Activated T-cell treated with anti-CD3 and anti-CD28 coated beads, Interleukin-2, amount 50 U/mL, for 4 hours (primary cell): ENCODE results near the gene JARID2. TPM values are rescaled to one million over a fixed set of nuclear protein-coding genes. Genes with fewer than 3 reads are reported as not detected.

Experiments
- ATAC-seq, 2 donors: fragments of 200-7000 bp; cut with Tn5 transposase; one replicate each; pipeline ENCODE4 v1.10.0; 2021
- DNase-seq: peaks from one replicate; pipeline ENCODE4 v3.0.0-alpha.2; 2020
- H3K27me3 Mint-ChIP-seq: one replicate; pipeline ENCODE4 v1.8.0; 2021; ENCODE audit warnings: low read depth, mixed read lengths
- H3K36me3 Mint-ChIP-seq: one replicate; pipeline ENCODE4 v1.8.0; 2022; ENCODE audit warnings: mixed read lengths; ENCODE audit not compliant: insufficient read depth
- H3K4me1 Mint-ChIP-seq: one replicate; pipeline ENCODE4 v1.8.0; 2021; ENCODE audit warnings: low read depth, mixed read lengths
- H3K4me3 Mint-ChIP-seq: one replicate; pipeline ENCODE4 v1.8.0; 2021; ENCODE audit warnings: mild to moderate bottlenecking, moderate library complexity, mixed read lengths
- H3K9me3 Mint-ChIP-seq: one replicate; pipeline ENCODE4 v1.8.0; 2021; ENCODE audit warnings: mixed read lengths
- total RNA-seq, 3 donors: library from RNA; stranded (reverse); gene quantifications; one replicate each; pipeline ENCODE4 v1.2.1, GENCODE V29; 2021

JARID2 gene
- total RNA-seq, 3 donors from 2014 or later: 32.6 to 43.6 (median 37.2) TPM

DNA sequence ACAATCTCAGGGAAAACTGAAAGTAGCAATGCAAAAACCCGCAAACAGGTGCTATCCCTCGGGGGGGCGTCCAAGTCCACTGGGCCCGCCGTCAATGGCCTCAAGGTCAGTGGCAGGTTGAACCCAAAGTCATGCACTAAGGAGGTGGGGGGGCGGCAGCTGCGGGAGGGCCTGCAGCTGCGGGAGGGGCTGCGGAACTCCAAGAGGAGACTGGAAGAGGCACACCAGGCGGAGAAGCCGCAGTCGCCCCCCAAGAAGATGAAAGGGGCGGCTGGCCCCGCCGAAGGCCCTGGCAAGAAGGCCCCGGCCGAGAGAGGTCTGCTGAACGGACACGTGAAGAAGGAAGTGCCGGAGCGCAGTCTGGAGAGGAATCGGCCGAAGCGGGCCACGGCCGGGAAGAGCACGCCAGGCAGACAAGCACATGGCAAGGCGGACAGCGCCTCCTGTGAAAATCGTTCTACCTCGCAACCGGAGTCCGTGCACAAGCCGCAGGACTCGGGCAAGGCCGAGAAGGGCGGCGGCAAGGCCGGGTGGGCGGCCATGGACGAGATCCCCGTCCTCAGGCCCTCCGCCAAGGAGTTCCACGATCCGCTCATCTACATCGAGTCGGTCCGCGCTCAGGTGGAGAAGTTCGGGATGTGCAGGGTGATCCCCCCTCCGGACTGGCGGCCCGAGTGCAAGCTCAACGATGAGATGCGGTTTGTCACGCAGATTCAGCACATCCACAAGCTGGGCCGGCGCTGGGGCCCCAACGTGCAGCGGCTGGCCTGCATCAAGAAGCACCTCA lies 250.7 kb downstream of the JARID2 start:
- DNase-seq: no peak
- Mint-ChIP-seq H3K36me3 (peaks cover 43% of the 10 kb centered on the region), H3K9me3 (no peaks in the 10 kb centered on the region), H3K27me3 (no peaks in the 10 kb centered on the region), H3K4me3 (no peak overlapping the region), H3K4me1 (peaks cover 9% of the 10 kb centered on the region)
- no peak for ATAC-seq

DNA sequence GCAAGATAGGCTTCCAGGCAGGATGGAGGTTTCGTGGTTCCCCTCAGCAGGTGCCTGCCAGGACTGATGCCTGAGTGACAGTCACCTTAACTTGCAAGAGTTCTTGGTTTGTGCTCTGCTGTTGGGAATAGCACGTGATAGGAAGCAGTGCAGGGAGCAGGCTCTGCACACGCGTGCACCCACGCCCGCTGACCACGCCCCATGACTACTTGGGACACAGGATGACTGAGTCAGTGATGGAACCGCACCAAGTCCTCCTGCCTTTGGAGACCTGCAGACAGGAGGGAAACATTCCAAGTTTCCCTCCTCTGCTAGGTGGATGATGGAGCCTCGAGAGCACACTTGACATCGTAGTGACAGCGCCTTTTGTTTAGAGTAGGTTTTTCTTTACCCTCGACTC lies 252.8 kb downstream of the JARID2 start:
- Mint-ChIP-seq H3K9me3 (no peaks in the 10 kb centered on the region), H3K4me1 (peaks cover 2% of the 10 kb centered on the region), H3K4me3 (no peak overlapping the region), H3K36me3 (peaks cover 45% of the 10 kb centered on the region), H3K27me3 (no peaks in the 10 kb centered on the region)
- ATAC-seq (no peak), DNase-seq (no peak)

DNA sequence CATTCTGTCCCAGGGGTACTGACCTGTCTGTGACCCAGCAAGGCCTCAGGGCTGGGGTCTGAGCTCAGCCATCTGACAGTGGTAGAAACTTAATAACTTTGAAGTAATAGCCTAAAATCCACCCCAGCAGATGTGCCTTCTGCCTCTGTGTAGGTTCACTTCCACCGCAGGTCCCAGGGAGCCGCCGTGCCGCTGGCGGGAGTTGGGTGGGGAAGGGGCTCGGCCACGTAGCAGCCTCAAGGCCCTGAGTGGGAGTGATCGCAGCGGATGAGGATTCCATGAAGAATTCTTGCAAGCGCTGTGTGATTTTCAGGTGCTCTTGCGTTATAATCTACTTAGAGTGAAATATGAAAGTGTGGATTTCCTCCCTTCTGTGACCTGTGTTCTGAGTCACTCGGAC lies 253.3 kb downstream of the JARID2 start:
- Mint-ChIP-seq H3K27me3 (no peaks in the 10 kb centered on the region), H3K36me3 (peaks cover 47% of the 10 kb centered on the region), H3K4me1 (peaks cover 2% of the 10 kb centered on the region), H3K9me3 (no peaks in the 10 kb centered on the region), H3K4me3 (no peak overlapping the region)
- ATAC-seq (no peak), DNase-seq (no peak)

DNA sequence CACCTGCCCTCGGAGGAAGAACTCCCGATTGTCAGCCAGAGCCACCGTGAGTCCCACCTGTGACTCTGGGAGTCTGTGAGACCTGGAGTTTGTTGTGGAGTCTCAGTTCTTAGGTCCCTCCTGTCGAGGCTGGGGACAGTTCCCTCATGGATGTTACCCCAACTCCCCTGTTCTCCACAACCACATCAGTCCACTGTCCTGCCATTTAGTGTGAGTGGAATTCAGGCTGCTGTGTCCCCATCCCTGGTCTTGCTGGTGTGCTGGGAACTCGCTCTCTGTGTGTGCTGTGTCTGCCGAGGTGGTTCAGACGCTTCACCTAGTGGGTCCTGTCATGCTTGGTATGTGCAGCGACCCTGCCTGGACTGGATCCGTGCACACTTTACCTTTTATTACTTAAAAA lies 253.7 kb downstream of the JARID2 start:
- Mint-ChIP-seq H3K4me1 (peaks cover 2% of the 10 kb centered on the region), H3K27me3 (no peaks in the 10 kb centered on the region), H3K4me3 (no peak overlapping the region), H3K36me3 (peaks cover 49% of the 10 kb centered on the region), H3K9me3 (no peaks in the 10 kb centered on the region)
- ATAC-seq (no peak), DNase-seq (no peak)

- Mint-ChIP-seq H3K4me1 (peaks cover 2% of the 10 kb centered on the region), H3K4me3 (no peak overlapping the region), H3K27me3 (no peaks in the 10 kb centered on the region), H3K36me3 (peaks cover 51% of the 10 kb centered on the region), H3K9me3 (no peaks in the 10 kb centered on the region)
- no peak for ATAC-seq
- peak; percentile 3 for DNase-seq
Measured at GRCh38 chr6:15500078-15500740, 254.3 kb downstream of the JARID2 start.

DNA sequence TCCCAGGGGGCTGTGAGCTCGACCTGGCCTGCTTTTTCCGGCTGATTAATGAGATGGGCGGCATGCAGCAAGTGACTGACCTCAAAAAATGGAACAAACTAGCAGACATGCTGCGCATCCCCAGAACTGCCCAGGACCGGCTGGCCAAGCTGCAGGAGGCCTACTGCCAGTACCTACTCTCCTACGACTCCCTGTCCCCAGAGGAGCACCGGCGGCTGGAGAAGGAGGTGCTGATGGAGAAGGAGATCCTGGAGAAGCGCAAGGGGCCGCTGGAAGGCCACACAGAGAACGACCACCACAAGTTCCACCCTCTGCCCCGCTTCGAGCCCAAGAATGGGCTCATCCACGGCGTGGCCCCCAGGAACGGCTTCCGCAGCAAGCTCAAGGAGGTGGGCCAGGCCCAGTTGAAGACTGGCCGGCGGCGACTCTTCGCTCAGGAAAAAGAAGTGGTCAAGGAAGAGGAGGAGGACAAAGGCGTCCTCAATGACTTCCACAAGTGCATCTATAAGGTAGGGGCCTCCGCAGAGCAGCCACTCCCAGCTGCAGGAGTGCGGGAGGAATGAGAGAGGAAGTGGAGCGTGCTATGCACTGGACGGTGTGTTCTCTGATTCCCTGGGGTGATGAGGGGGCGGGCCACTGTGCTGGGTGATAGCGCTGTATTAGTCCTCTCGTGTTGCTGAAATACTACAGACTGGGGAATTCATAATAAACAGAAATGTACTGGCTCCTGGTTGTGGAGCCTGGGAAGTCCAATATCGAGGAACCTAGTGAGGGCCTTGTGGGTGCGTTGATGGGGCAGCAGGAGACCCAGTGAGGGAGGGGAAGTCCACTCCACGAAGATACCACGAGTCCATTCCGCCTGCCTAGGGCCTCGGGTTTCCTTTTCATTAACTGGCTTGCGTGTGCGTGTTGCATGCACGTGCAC lies 255.3 kb downstream of the JARID2 start:
- no peaks in the 10 kb centered on the region for H3K9me3 Mint-ChIP-seq
- no peak overlapping the region for H3K4me3 Mint-ChIP-seq
- DNase-seq (peak; percentile 4), ATAC-seq (no peak)
- H3K36me3 Mint-ChIP-seq: peaks cover 48% of the 10 kb centered on the region
- H3K4me1 Mint-ChIP-seq: peaks cover 2% of the 10 kb centered on the region
- no peaks in the 10 kb centered on the region for H3K27me3 Mint-ChIP-seq

GRCh38 chr6:15501826-15502445 lies 256.1 kb downstream of the JARID2 start:
- Mint-ChIP-seq H3K9me3 (no peaks in the 10 kb centered on the region), H3K4me1 (peaks cover 2% of the 10 kb centered on the region), H3K27me3 (no peaks in the 10 kb centered on the region), H3K4me3 (no peak overlapping the region), H3K36me3 (peaks cover 54% of the 10 kb centered on the region)
- ATAC-seq: no peak
- DNase-seq: no peak

- H3K4me3 Mint-ChIP-seq: no peak overlapping the region
- peaks cover 2% of the 10 kb centered on the region for H3K4me1 Mint-ChIP-seq
- ATAC-seq (no peak), DNase-seq (no peak)
- H3K9me3 Mint-ChIP-seq: no peaks in the 10 kb centered on the region
- H3K27me3 Mint-ChIP-seq: no peaks in the 10 kb centered on the region
- H3K36me3 Mint-ChIP-seq: peaks cover 56% of the 10 kb centered on the region
Measured at GRCh38 chr6:15502446-15503345, 256.8 kb downstream of the JARID2 start.

GRCh38 chr6:15503346-15503680 lies 257.4 kb downstream of the JARID2 start:
- ATAC-seq: no peak
- Mint-ChIP-seq H3K27me3 (no peaks in the 10 kb centered on the region), H3K36me3 (peaks cover 52% of the 10 kb centered on the region), H3K4me1 (peaks cover 2% of the 10 kb centered on the region), H3K4me3 (no peak overlapping the region), H3K9me3 (no peaks in the 10 kb centered on the region)
- DNase-seq: no peak

DNA sequence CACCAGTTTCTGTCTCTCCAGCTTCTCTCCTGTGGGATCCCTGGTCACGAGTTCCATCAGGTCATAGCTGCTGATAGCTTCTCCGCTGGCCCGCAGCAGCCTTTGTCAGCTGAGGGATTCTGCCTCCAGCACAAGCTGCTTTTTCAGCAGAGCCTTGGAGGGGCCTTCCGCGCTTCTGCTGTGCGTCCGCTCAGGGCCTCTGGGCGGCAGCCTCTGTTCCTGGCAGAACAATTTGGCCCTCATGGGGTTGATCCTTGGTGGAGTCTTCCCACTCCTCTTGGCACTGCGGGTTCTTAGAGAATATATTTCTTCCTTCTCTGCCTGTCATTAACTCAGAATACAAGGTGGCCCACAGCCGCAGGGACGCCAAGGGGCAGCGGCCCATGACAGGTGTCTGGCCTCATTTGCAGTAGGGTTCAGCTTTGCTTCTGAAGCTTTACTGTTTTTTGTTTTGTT lies 258.2 kb downstream of the JARID2 start:
- no peak for ATAC-seq
- Mint-ChIP-seq H3K36me3 (peaks cover 55% of the 10 kb centered on the region), H3K4me1 (peaks cover 2% of the 10 kb centered on the region), H3K27me3 (no peaks in the 10 kb centered on the region), H3K4me3 (no peak overlapping the region), H3K9me3 (no peaks in the 10 kb centered on the region)
- peak; percentile 4 for DNase-seq

- peaks cover 2% of the 10 kb centered on the region for H3K4me1 Mint-ChIP-seq
- no peak for ATAC-seq
Measured at GRCh38 chr6:15504581-15505350, 258.9 kb downstream of the JARID2 start.

GRCh38 chr6:15505463-15505918 lies 259.6 kb downstream of the JARID2 start:
- no peaks in the 10 kb centered on the region for H3K27me3 Mint-ChIP-seq
- DNase-seq (no peak), ATAC-seq (no peak)
- peaks cover 53% of the 10 kb centered on the region for H3K36me3 Mint-ChIP-seq
- H3K4me1 Mint-ChIP-seq: no peaks in the 10 kb centered on the region
- H3K9me3 Mint-ChIP-seq: no peaks in the 10 kb centered on the region
- H3K4me3 Mint-ChIP-seq: no peak overlapping the region

More at GRCh38 chr6:15504581-15505350, 258.9 kb downstream of the JARID2 start:
- Mint-ChIP-seq H3K4me3 (no peak overlapping the region), H3K9me3 (no peaks in the 10 kb centered on the region), H3K36me3 (peaks cover 53% of the 10 kb centered on the region), H3K27me3 (no peaks in the 10 kb centered on the region)
- DNase-seq: no peak

- peaks cover 54% of the 10 kb centered on the region for H3K36me3 Mint-ChIP-seq
- ATAC-seq: no peak
- H3K4me3 Mint-ChIP-seq: no peak overlapping the region
- no peaks in the 10 kb centered on the region for H3K9me3 Mint-ChIP-seq
- DNase-seq: no peak
- no peaks in the 10 kb centered on the region for H3K27me3 Mint-ChIP-seq
- no peaks in the 10 kb centered on the region for H3K4me1 Mint-ChIP-seq
Measured at GRCh38 chr6:15506066-15506465, 260.2 kb downstream of the JARID2 start.
